WTC11 (cell line): ENCODE measurements around the gene CDK4. TPM values are rescaled to one million over a fixed set of nuclear protein-coding genes. Genes with fewer than 3 reads are reported as not detected.
A peak's percentile ranks its signal among the peaks of the same experiment; 100 is the strongest.

ENCODE experiments used
- ATAC-seq: fragments of 200-7000 bp; cut with Tn5 transposase; 2 replicates; pipeline ENCODE4 v1.10.0; 2021; ENCODE audit warnings: mild to moderate bottlenecking, moderate library complexity
- CTCF ChIA-PET: fragments of 300-600 bp; sonication (Branson Sonifier 250); formaldehyde crosslinking; loops from one replicate; lab custom pipeline; 2021; ENCODE audit warnings: antibody characterized with exemption; lab: Charles Lee
- POLR2A ChIA-PET: fragments of 350-600 bp; sonication (Branson Sonifier 250); formaldehyde crosslinking; loops from one replicate; lab custom pipeline; 2021; ENCODE audit warnings: antibody characterized with exemption; lab: Charles Lee
- DNase-seq: peaks from one replicate; pipeline ENCODE4 v3.0.0; 2021; ENCODE audit warnings: low spot score
- H3K27ac Mint-ChIP-seq: 2 replicates; pipeline ENCODE4 v1.8.0; 2021; ENCODE audit warnings: mixed read lengths
- H3K27me3 Mint-ChIP-seq: 2 replicates; pipeline ENCODE4 v1.8.0; 2021; ENCODE audit warnings: low read depth, mild to moderate bottlenecking, moderate library complexity, mixed read lengths
- H3K36me3 Mint-ChIP-seq: 2 replicates; pipeline ENCODE4 v1.8.0; 2021; ENCODE audit warnings: mixed read lengths
- H3K4me1 Mint-ChIP-seq: 2 replicates; pipeline ENCODE4 v1.8.0; 2022; ENCODE audit warnings: mixed read lengths
- H3K4me3 Mint-ChIP-seq: 2 replicates; pipeline ENCODE4 v1.8.0; 2021; ENCODE audit warnings: mild to moderate bottlenecking, moderate library complexity, mixed read lengths
- H3K9me3 Mint-ChIP-seq: 2 replicates; pipeline ENCODE4 v1.8.0; 2021; ENCODE audit warnings: mixed read lengths
- AFF4 ChIP-seq: sonication (generic); formaldehyde crosslinking; IDR thresholded peaks from 2 replicates; pipeline ENCODE4 v1.8.1; 2023; ENCODE audit warnings: mild to moderate bottlenecking, missing genetic modification reagents, borderline replicate concordance
- ARID4B ChIP-seq: sonication (generic); formaldehyde crosslinking; IDR thresholded peaks from 2 replicates; pipeline ENCODE4 v1.8.0; 2023; ENCODE audit warnings: missing genetic modification reagents, mild to moderate bottlenecking, borderline replicate concordance
- CDX4 ChIP-seq: fragments of 250-450 bp; sonication (Bioruptor Pico); IDR thresholded peaks from 2 replicates; pipeline ENCODE4 v1.9.0; 2021; ENCODE audit warnings: moderate library complexity, mild to moderate bottlenecking, inconsistent platforms, borderline replicate concordance
- CREB1 ChIP-seq: sonication (generic); formaldehyde crosslinking; IDR thresholded peaks from 2 replicates; pipeline ENCODE4 v1.8.0; 2023; ENCODE audit warnings: mild to moderate bottlenecking, missing genetic modification reagents
- CREM ChIP-seq: sonication (generic); formaldehyde crosslinking; IDR thresholded peaks from 2 replicates; pipeline ENCODE4 v1.8.1; 2022; ENCODE audit warnings: mild to moderate bottlenecking, missing genetic modification reagents, moderate library complexity
- ERG ChIP-seq: fragments of 250-450 bp; sonication (Bioruptor Pico); IDR thresholded peaks from 2 replicates; pipeline ENCODE4 v1.8.0; 2021; ENCODE audit warnings: mild to moderate bottlenecking
- ESRRA ChIP-seq: sonication (generic); formaldehyde crosslinking; IDR thresholded peaks from 2 replicates; pipeline ENCODE4 v1.8.1; 2022; ENCODE audit warnings: mild to moderate bottlenecking, missing genetic modification reagents, borderline replicate concordance
- FOXJ3 ChIP-seq: sonication (generic); formaldehyde crosslinking; IDR thresholded peaks from 2 replicates; pipeline ENCODE4 v1.9.0; 2021; ENCODE audit warnings: missing genetic modification reagents, mild to moderate bottlenecking, borderline replicate concordance
- FOXK1 ChIP-seq: sonication (generic); formaldehyde crosslinking; IDR thresholded peaks from 2 replicates; pipeline ENCODE4 v1.8.0; 2022; ENCODE audit warnings: mild to moderate bottlenecking, moderate library complexity, missing genetic modification reagents
- JUN ChIP-seq: sonication (generic); formaldehyde crosslinking; IDR thresholded peaks from 2 replicates; pipeline ENCODE4 v1.8.0; 2023; ENCODE audit warnings: mild to moderate bottlenecking, missing genetic modification reagents
- MAX ChIP-seq: sonication (generic); formaldehyde crosslinking; IDR thresholded peaks from 2 replicates; pipeline ENCODE4 v1.8.0; 2022; ENCODE audit warnings: mild to moderate bottlenecking, missing genetic modification reagents
- MLX ChIP-seq: sonication (generic); formaldehyde crosslinking; IDR thresholded peaks from 2 replicates; pipeline ENCODE4 v1.8.1; 2023; ENCODE audit warnings: mild to moderate bottlenecking, missing genetic modification reagents, moderate library complexity
- NFATC4 ChIP-seq: fragments of 250-450 bp; sonication (Bioruptor Pico); IDR thresholded peaks from 2 replicates; pipeline ENCODE4 v1.9.0; 2021; ENCODE audit warnings: mild to moderate bottlenecking
- NFE2L1 ChIP-seq: sonication (generic); formaldehyde crosslinking; IDR thresholded peaks from 2 replicates; pipeline ENCODE4 v1.8.1; 2023; ENCODE audit warnings: missing genetic modification reagents
- SMAD4 ChIP-seq: sonication (generic); formaldehyde crosslinking; IDR thresholded peaks from 2 replicates; pipeline ENCODE4 v1.8.0; 2022; ENCODE audit warnings: mild to moderate bottlenecking, missing genetic modification reagents
- SP1 ChIP-seq: sonication (generic); formaldehyde crosslinking; conservative IDR thresholded peaks from 2 replicates; pipeline ENCODE4 v1.8.1; 2022; ENCODE audit warnings: missing genetic modification reagents
- USF1 ChIP-seq: sonication (generic); formaldehyde crosslinking; IDR thresholded peaks from 2 replicates; pipeline ENCODE4 v1.8.0; 2022; ENCODE audit warnings: mild to moderate bottlenecking, missing genetic modification reagents
- ZNF219 ChIP-seq: sonication (generic); formaldehyde crosslinking; IDR thresholded peaks from 2 replicates; pipeline ENCODE4 v1.8.0; 2023; ENCODE audit warnings: missing genetic modification reagents, mild to moderate bottlenecking, borderline replicate concordance
- ZNF232 ChIP-seq: sonication (generic); formaldehyde crosslinking; IDR thresholded peaks from 2 replicates; pipeline ENCODE4 v1.8.0; 2022; ENCODE audit warnings: mild to moderate bottlenecking, missing genetic modification reagents
- ZNF263 ChIP-seq: sonication (generic); formaldehyde crosslinking; IDR thresholded peaks from 2 replicates; pipeline ENCODE4 v1.8.1; 2022; ENCODE audit warnings: low read depth, mild to moderate bottlenecking, moderate library complexity, missing genetic modification reagents
- total RNA-seq: library from RNA; stranded (reverse); gene quantifications from 3 replicates; pipeline ENCODE4 v1.2.3, GENCODE V29; 2021

Gene CDK4
- total RNA-seq, 1 experiment from 2014 or later, result 152 TPM

GRCh38 chr12:57726884-57727757 is 25.0 kb downstream of the CDK4 start (continued):
- TF ChIP-seq SMAD4 (CRISPR knock-in tag) (no peak), ARID4B (CRISPR knock-in tag) (peak; percentile 46), USF1 (peak; percentile 67; the same call in 1 of the 2 replicates), NFE2L1 (CRISPR knock-in tag) (0 out of 2 replicates have a peak, but pooled peaks have one; percentile 10), JUN (0 out of 2 replicates have a peak, but pooled peaks have one; percentile 78), ERG (CRISPR knock-in tag) (no peak), ZNF263 (CRISPR knock-in tag) (0 out of 2 replicates have a peak, but pooled peaks have one; percentile 19), ESRRA (CRISPR knock-in tag) (no peak; the same call in 1 of the 2 replicates), FOXJ3 (no peak), CREB1 (CRISPR knock-in tag) (no peak), ZNF232 (CRISPR knock-in tag) (peak; percentile 66; the same call in 1 of the 2 replicates), FOXK1 (CRISPR knock-in tag) (no peak), MAX (CRISPR knock-in tag) (peak; percentile 76), ZNF219 (CRISPR knock-in tag) (peak; percentile 53; the same call in 1 of the 2 replicates)

GRCh38 chr12:57726151-57726883 is 25.8 kb downstream of the CDK4 start:
- Mint-ChIP-seq H3K27me3 (peaks cover 87% of the 10 kb centered on the region), H3K36me3 (no peaks in the 10 kb centered on the region), H3K4me3 (peak overlapping the region; percentile 94), H3K27ac (no peak overlapping the region), H3K9me3 (no peaks in the 10 kb centered on the region), H3K4me1 (peaks cover 15% of the 10 kb centered on the region)
- ChIA-PET CTCF (interaction anchor here (0.5 to 5.8 kb wide), 37 partner anchors 10 to 391 kb away, joined by 3 to 146 read pairs (median 5); partner anchors contain the start of genes AGAP2, ARHGEF25, ATP23 and B4GALNT1), POLR2A (interaction anchor here (0.7 to 1.1 kb wide), 3 partner anchors 9 to 11 kb away, joined by 3 to 6 read pairs (median 5); no protein-coding TSS in a partner anchor)
- peak; percentile 92 for DNase-seq
- ATAC-seq, result peak; percentile 89
- no peak for TF ChIP-seq CREB1 (CRISPR knock-in tag)
- TF ChIP-seq NFATC4 (CRISPR knock-in tag), result no peak
- TF ChIP-seq MLX (CRISPR knock-in tag), result no peak
- no peak for TF ChIP-seq CDX4 (CRISPR knock-in tag)
- TF ChIP-seq AFF4 (CRISPR knock-in tag), result 0 out of 2 replicates have a peak, but pooled peaks have one; percentile 62
- no peak for TF ChIP-seq ZNF232 (CRISPR knock-in tag)
- TF ChIP-seq SP1 (CRISPR knock-in tag), result peak; percentile 61; the same call in 1 of the 2 replicates
- TF ChIP-seq CREM (CRISPR knock-in tag), result 0 out of 2 replicates have a peak, but pooled peaks have one; percentile 25
